ENCODE data around the gene SCAPER. TPM values are rescaled to one million over a fixed set of nuclear protein-coding genes. Genes with fewer than 3 reads are reported as not detected.
"Not testable (repeated sequence)": the region's sequence is repeated elsewhere in the genome, so short reads cannot be mapped to it uniquely, and the experiment has no call there.

SCAPER gene
- total RNA-seq, 2 donors from 2014 or later = 25.8 to 56.7 TPM

DNA sequence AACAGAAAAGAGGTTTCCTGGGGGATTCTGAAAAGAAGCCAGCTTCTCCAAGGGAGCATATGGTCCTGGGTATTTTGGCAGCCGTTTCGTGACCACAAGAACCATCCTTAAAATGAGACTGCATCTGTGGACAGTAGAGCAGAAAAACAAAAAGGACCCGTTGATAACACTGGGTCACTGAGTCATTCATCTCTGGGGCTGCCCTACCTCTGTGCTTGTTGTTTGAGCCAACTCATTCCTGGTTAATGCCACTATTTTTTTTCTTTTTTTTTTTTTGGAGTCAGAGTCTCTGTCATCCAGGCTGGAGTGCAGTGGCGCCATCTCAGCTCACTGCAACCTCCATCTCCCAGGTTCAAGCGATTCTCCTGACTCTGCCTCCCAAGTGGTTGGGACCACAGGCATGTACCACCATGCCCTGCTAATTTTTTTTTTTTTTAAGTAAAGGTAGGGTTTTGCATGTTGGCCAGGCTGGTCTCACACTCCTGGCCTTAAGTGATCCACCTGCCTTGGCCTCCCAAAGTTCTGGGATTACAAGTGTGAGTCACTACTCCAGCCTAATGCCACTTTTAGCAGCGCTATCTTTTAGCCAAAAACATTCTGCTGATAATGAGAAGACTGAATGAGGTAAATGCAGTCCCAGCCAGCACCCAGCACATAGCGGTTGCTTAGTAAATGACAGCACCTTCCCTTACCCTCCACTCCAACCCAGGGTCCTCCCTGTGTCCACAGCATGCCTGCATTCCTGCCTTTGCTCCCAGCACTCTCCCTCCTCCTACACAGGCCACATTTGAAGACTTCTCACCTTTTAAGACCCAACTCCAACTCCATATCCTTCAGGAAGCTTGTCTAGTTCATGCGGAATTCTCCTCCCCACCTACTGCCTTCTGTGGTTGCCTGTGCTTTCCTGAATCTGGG lies 577.7 kb downstream of the SCAPER start:
- Mint-ChIP-seq H3K36me3 (ENCODE audit: low read depth) (no peaks in the 10 kb centered on the region), H3K4me1 (no peaks in the 10 kb centered on the region), H3K4me3 (no peak overlapping the region), H3K27me3 (peaks cover 48% of the 10 kb centered on the region), H3K27ac (no peak overlapping the region), H3K9me3 (no peaks in the 10 kb centered on the region)
- no peak for ATAC-seq (replicated peaks)

GRCh38 chr15:76325704-76326103 lies 579.4 kb downstream of the SCAPER start:
- H3K27ac Mint-ChIP-seq = no peak overlapping the region
- no peak for ATAC-seq (replicated peaks)
- H3K4me1 Mint-ChIP-seq = no peaks in the 10 kb centered on the region
- H3K4me3 Mint-ChIP-seq = no peak overlapping the region
- H3K27me3 Mint-ChIP-seq = peaks cover 48% of the 10 kb centered on the region
- no peaks in the 10 kb centered on the region for H3K36me3 Mint-ChIP-seq (ENCODE audit: low read depth)
- H3K9me3 Mint-ChIP-seq = no peaks in the 10 kb centered on the region

GRCh38 chr15:76324066-76324465 lies 581.1 kb downstream of the SCAPER start:
- no peak overlapping the region for H3K4me3 Mint-ChIP-seq
- ATAC-seq (replicated peaks) = no peak
- no peaks in the 10 kb centered on the region for H3K4me1 Mint-ChIP-seq
- no peak overlapping the region for H3K27ac Mint-ChIP-seq
- peaks cover 41% of the 10 kb centered on the region for H3K27me3 Mint-ChIP-seq
- H3K9me3 Mint-ChIP-seq = no peaks in the 10 kb centered on the region
- H3K36me3 Mint-ChIP-seq (ENCODE audit: low read depth) = no peaks in the 10 kb centered on the region

DNA sequence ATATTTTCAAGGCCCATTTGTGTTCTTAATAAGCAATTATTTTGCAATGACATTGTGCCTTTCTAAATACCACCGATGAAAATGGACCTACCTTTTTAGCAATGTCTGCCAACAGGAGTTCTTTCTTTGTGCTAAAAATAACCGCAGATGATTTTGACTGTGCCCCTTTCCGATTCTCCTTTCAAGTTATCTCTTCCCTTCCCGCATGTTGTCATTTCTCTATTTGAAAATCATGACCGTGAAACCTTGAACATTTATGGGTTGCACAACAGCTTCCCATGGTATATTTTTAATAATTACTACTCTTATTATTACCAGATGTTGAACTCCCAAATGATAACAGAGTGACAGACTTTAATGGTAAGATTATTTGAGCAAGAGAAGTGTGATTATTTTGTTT lies 583.5 kb downstream of the SCAPER start:
- H3K9me3 Mint-ChIP-seq = no peaks in the 10 kb centered on the region

GRCh38 chr15:76321171-76321570 lies 584.0 kb downstream of the SCAPER start:
- no peaks in the 10 kb centered on the region for H3K36me3 Mint-ChIP-seq (ENCODE audit: low read depth)
- H3K27me3 Mint-ChIP-seq = peaks cover 28% of the 10 kb centered on the region
- no peaks in the 10 kb centered on the region for H3K9me3 Mint-ChIP-seq
- no peak overlapping the region for H3K4me3 Mint-ChIP-seq
- no peak for ATAC-seq (replicated peaks)
- no peaks in the 10 kb centered on the region for H3K4me1 Mint-ChIP-seq
- no peak overlapping the region for H3K27ac Mint-ChIP-seq

More for the DNA sequence above, 583.5 kb downstream of the SCAPER start:
- H3K27me3 Mint-ChIP-seq = peaks cover 30% of the 10 kb centered on the region
- no peaks in the 10 kb centered on the region for H3K4me1 Mint-ChIP-seq
- H3K27ac Mint-ChIP-seq = no peak overlapping the region
- H3K4me3 Mint-ChIP-seq = no peak overlapping the region
- H3K36me3 Mint-ChIP-seq (ENCODE audit: low read depth) = no peaks in the 10 kb centered on the region
- ATAC-seq (replicated peaks) = no peak

- Mint-ChIP-seq H3K27ac (no peak overlapping the region), H3K9me3 (no peaks in the 10 kb centered on the region), H3K4me1 (no peaks in the 10 kb centered on the region), H3K36me3 (ENCODE audit: low read depth) (no peaks in the 10 kb centered on the region), H3K27me3 (peaks cover 23% of the 10 kb centered on the region), H3K4me3 (no peak overlapping the region)
- no peak for ATAC-seq (replicated peaks)
These were observed 585.1 kb downstream of the SCAPER start for GRCh38 chr15:76320012-76320411.

DNA sequence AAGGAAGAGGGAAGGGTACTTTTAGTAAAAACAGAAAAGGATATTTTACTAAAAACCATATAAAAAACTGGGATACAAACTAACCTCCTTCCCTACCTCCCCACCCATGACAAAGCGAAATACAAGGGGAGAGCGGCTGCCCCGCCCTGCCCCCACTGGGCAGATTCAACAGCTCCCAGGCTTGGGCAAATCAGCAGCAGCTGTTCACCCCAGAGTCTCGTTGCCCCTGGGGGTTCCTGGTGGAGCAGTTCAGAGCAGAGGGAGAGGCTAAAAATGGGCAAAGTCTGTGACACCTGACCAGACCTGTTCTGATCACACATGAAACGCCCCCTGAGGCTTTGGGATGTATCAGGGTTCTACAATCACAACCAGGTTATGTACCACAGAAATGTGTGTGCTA lies 591.4 kb downstream of the SCAPER start:
- Mint-ChIP-seq H3K36me3 (ENCODE audit: low read depth) (peaks cover 11% of the 10 kb centered on the region), H3K4me3 (no peak overlapping the region), H3K4me1 (no peaks in the 10 kb centered on the region), H3K27me3 (no peaks in the 10 kb centered on the region), H3K9me3 (no peaks in the 10 kb centered on the region), H3K27ac (no peak overlapping the region)
- no peak for ATAC-seq (replicated peaks)

GRCh38 chr15:76313175-76313567 lies 592.0 kb downstream of the SCAPER start:
- H3K27ac Mint-ChIP-seq; H3K27me3 Mint-ChIP-seq; H3K4me1 Mint-ChIP-seq; ATAC-seq (replicated peaks); H3K9me3 Mint-ChIP-seq: not testable (repeated sequence)
- Mint-ChIP-seq H3K4me3 (peak overlapping the region; percentile 89), H3K36me3 (ENCODE audit: low read depth) (peaks cover 14% of the 10 kb centered on the region)

- Mint-ChIP-seq H3K4me1 (no peaks in the 10 kb centered on the region), H3K36me3 (ENCODE audit: low read depth) (peaks cover 14% of the 10 kb centered on the region), H3K4me3 (peak overlapping the region; percentile 89), H3K27me3 (no peaks in the 10 kb centered on the region), H3K9me3 (no peaks in the 10 kb centered on the region), H3K27ac (no peak overlapping the region)
- no peak for ATAC-seq (replicated peaks)
These were observed 592.5 kb downstream of the SCAPER start for GRCh38 chr15:76312540-76313174.

DNA sequence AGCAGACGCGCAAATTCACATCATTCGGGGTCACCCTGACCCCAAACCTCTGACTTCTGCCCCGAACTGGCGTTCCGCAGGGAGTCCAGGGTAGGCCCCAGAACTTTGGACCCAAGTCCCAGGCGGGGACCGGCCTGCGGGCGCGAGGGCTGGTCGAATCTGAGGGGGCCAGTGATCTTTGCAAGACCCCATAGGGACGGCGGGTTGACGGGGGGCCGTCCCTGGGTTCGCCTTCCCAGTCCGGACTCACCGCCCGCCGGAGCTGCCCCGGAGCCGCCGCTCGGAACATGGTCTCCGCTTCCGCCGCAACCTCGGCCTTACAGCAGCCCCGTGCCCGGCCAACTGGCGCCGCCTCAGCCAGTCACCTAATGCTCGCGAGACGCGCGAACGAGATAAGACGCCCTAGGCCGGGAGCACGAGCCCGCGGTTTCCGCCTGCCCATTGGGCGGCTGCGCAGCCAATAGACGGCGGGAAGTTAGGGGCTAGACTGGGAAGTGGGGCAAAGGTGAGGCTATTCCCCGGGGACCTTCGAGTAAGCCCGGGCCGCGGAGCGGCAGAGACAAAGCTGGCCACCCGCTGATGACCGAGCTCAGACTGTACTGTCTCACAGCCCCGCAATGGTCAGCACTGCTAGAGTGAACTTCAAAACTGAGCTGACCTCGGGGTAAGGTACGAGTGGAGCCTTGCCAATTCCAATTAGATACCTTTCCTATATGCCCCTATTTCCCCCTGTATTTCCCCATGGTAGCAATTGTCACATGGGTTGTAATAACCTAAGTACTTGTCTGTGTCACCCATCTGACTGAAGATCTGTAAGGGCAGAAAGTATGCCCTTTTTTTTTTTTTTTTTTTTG lies 593.8 kb downstream of the SCAPER start, which contains the start of gene ETFA:
Gene ETFA (minus strand): TSS at position 370 of the 854 bp plus-strand sequence. CDS start 81 bp downstream, at position 289.
- H3K27me3 Mint-ChIP-seq = no peaks in the 10 kb centered on the region
- H3K27ac Mint-ChIP-seq = peak within 1 kb of the TSS; percentile 94
- ATAC-seq (replicated peaks) = peak; percentile 98
- peaks cover 14% of the 10 kb centered on the region for H3K36me3 Mint-ChIP-seq (ENCODE audit: low read depth)
- H3K4me3 Mint-ChIP-seq = peak within 1 kb of the TSS; percentile 89
- no peaks in the 10 kb centered on the region for H3K4me1 Mint-ChIP-seq
- no peaks in the 10 kb centered on the region for H3K9me3 Mint-ChIP-seq

- no peaks in the 10 kb centered on the region for H3K4me1 Mint-ChIP-seq
- peak overlapping the region; percentile 94 for H3K27ac Mint-ChIP-seq
- H3K36me3 Mint-ChIP-seq (ENCODE audit: low read depth) = peaks cover 14% of the 10 kb centered on the region
- peak overlapping the region; percentile 89 for H3K4me3 Mint-ChIP-seq
- peak; percentile 19 for ATAC-seq (replicated peaks)
- no peaks in the 10 kb centered on the region for H3K27me3 Mint-ChIP-seq
- H3K9me3 Mint-ChIP-seq = no peaks in the 10 kb centered on the region
These were observed 594.6 kb downstream of the SCAPER start for GRCh38 chr15:76310475-76311099.

- no peak for ATAC-seq (replicated peaks)
- no peaks in the 10 kb centered on the region for H3K27me3 Mint-ChIP-seq
- H3K36me3 Mint-ChIP-seq (ENCODE audit: low read depth) = peaks cover 20% of the 10 kb centered on the region
- H3K4me1 Mint-ChIP-seq = peaks cover 4% of the 10 kb centered on the region
- H3K27ac Mint-ChIP-seq = no peak overlapping the region
- peaks cover 4% of the 10 kb centered on the region for H3K9me3 Mint-ChIP-seq
- peak overlapping the region; percentile 89 for H3K4me3 Mint-ChIP-seq
These were observed 595.4 kb downstream of the SCAPER start for GRCh38 chr15:76309601-76310330.

GRCh38 chr15:76303909-76304308 lies 601.2 kb downstream of the SCAPER start:
- Mint-ChIP-seq H3K27ac (no peak overlapping the region), H3K9me3 (peaks cover 4% of the 10 kb centered on the region), H3K27me3 (no peaks in the 10 kb centered on the region), H3K4me1 (peaks cover 8% of the 10 kb centered on the region), H3K4me3 (no peak overlapping the region), H3K36me3 (ENCODE audit: low read depth) (peaks cover 20% of the 10 kb centered on the region)
- no peak for ATAC-seq (replicated peaks)
